B cell (primary cell): ENCODE measurements around the gene EEF1AKMT3. TPM values are rescaled to one million over a fixed set of nuclear protein-coding genes. Genes with fewer than 3 reads are reported as not detected.

Experiments used
- ATAC-seq: fragments of 200-7000 bp; cut with Tn5 transposase; one replicate; pipeline ENCODE4 v1.10.0; 2021; ENCODE audit warnings: low read depth, mild to moderate bottlenecking, moderate number of reproducible peaks, moderate library complexity
- CTCF ChIA-PET: fragments of 350-600 bp; sonication (Branson Sonifier 250); formaldehyde crosslinking; loops from one replicate; lab custom pipeline; 2021; ENCODE audit warnings: antibody characterized with exemption, inconsistent platforms; lab: Charles Lee
- POLR2A ChIA-PET: fragments of 350-600 bp; sonication (Branson Sonifier 250); formaldehyde crosslinking; loops from one replicate; lab custom pipeline; 2021; ENCODE audit warnings: antibody characterized with exemption; lab: Charles Lee
- DNase-seq: peaks from one replicate; pipeline ENCODE4 v3.0.0; 2013
- H2AFZ ChIP-seq: 2 replicates; pipeline ENCODE4 v1.6.1; 2012; ENCODE audit warnings: mild to moderate bottlenecking, low read depth, low read length; ENCODE audit not compliant: insufficient read depth, poor library complexity, severe bottlenecking
- H3K27ac ChIP-seq, 2 donors: 1 replicate in 1 of 2; 2 replicates in 1 of 2; pipeline ENCODE4 v1.5.1; 2012 to 2013; ENCODE audit warnings: low read length in 2 of 2, mild to moderate bottlenecking in 2 of 2, moderate library complexity in 1 of 2
- H3K27me3 ChIP-seq, 4 experiments: fragments of 200-600 bp in 1 of 4; sonication (generic) in 1 of 4; replicated peaks in 1 of 4; 1 replicate in 2 of 4; 2 replicates in 2 of 4; pipeline versions ENCODE4 v1.6.1 to v1.7.0; 2013 to 2016; ENCODE audit warnings: low read length in 3 of 4, mild to moderate bottlenecking in 2 of 4, mixed read lengths in 1 of 4, moderate library complexity in 1 of 4; ENCODE audit not compliant: insufficient read depth in 4 of 4, control insufficient read depth in 3 of 4; ENCODE audit errors: control extremely low read depth in 1 of 4
- H3K36me3 ChIP-seq, 2 experiments: replicated peaks in 1 of 2; 1 replicate in 1 of 2; 2 replicates in 1 of 2; pipeline versions ENCODE4 v1.6.1 to v1.7.1; 2013; ENCODE audit warnings: low read length in 1 of 2; ENCODE audit not compliant: insufficient read depth in 2 of 2, control insufficient read depth in 1 of 2; ENCODE audit errors: control extremely low read depth in 1 of 2, extremely low read depth in 1 of 2
- H3K4me1 ChIP-seq, 2 donors: fragments of 200-600 bp in 1 of 2; sonication (generic) in 1 of 2; 1 replicate in 1 of 2; 2 replicates in 1 of 2; pipeline versions ENCODE4 v1.5.1 to v1.6.1; 2013 to 2017; ENCODE audit warnings: low read length in 2 of 2; ENCODE audit not compliant: control insufficient read depth in 2 of 2, insufficient read depth in 2 of 2
- H3K4me2 ChIP-seq: replicated peaks from 2 replicates; pipeline ENCODE3; 2012; ENCODE audit warnings: mild to moderate bottlenecking, low read depth, low read length; ENCODE audit not compliant: poor library complexity, severe bottlenecking
- H3K4me3 ChIP-seq, 5 experiments: fragments of 200-600 bp in 1 of 5; sonication (generic) in 1 of 5; 1 replicate in 3 of 5; 2 replicates in 2 of 5; pipeline versions ENCODE4 v1.5.1 to v1.7.0; 2011 to 2016; ENCODE audit warnings: low read length in 4 of 5, mild to moderate bottlenecking in 4 of 5, low read depth in 2 of 5, control low read depth in 1 of 5, moderate library complexity in 1 of 5; ENCODE audit not compliant: insufficient read depth in 1 of 5; ENCODE audit errors: control extremely low read depth in 1 of 5, extremely low read depth in 1 of 5
- H3K79me2 ChIP-seq: fragments of 200-600 bp; sonication (generic); one replicate; pipeline ENCODE4 v1.6.0; 2016; ENCODE audit warnings: low read length; ENCODE audit not compliant: control insufficient read depth, insufficient read depth
- H3K9ac ChIP-seq: fragments of 200-600 bp; sonication (generic); 2 replicates; pipeline ENCODE4 v1.6.1; 2017; ENCODE audit warnings: mild to moderate bottlenecking, low read length, moderate library complexity
- H3K9me3 ChIP-seq, 3 donors: one replicate each; pipeline versions ENCODE4 v1.6.1 to v1.7.1; 2013; ENCODE audit warnings: low read length in 2 of 3; ENCODE audit not compliant: control insufficient read depth in 2 of 3, insufficient read depth in 1 of 3; ENCODE audit errors: control extremely low read depth in 1 of 3
- H4K20me1 ChIP-seq: 2 replicates; pipeline ENCODE4 v1.6.0; 2012; ENCODE audit warnings: mild to moderate bottlenecking, low read length; ENCODE audit not compliant: insufficient read depth, control insufficient read depth, poor library complexity, severe bottlenecking
- H3K27ac Mint-ChIP-seq: one replicate; pipeline ENCODE4 v1.8.0; 2021; ENCODE audit warnings: mixed read lengths
- H3K27me3 Mint-ChIP-seq: one replicate; pipeline ENCODE4 v1.8.0; 2021; ENCODE audit warnings: mixed read lengths
- H3K4me1 Mint-ChIP-seq: one replicate; pipeline ENCODE4 v1.8.0; 2021; ENCODE audit warnings: mixed read lengths
- H3K4me3 Mint-ChIP-seq: one replicate; pipeline ENCODE4 v1.8.0; 2021; ENCODE audit warnings: mixed read lengths
- H3K9me3 Mint-ChIP-seq: one replicate; pipeline ENCODE4 v1.8.0; 2022; ENCODE audit warnings: mixed read lengths; ENCODE audit not compliant: insufficient read depth
- CTCF ChIP-seq: fragments of 200-600 bp; IDR thresholded peaks from one replicate; pipeline ENCODE4 v1.8.0; 2022; ENCODE audit warnings: antibody characterized with exemption, mild to moderate bottlenecking
- EZH2 ChIP-seq: IDR thresholded peaks from 2 replicates; pipeline ENCODE4 v1.6.1; 2012; ENCODE audit warnings: borderline replicate concordance, low read depth, mild to moderate bottlenecking, moderate library complexity, low read length; ENCODE audit not compliant: insufficient read depth, poor library complexity, severe bottlenecking
- WGBS: methylation state at CpG from one replicate; pipeline ENCODE4 v1.1.5; 2013; ENCODE audit warnings: missing lambda C conversion rate; ENCODE audit not compliant: insufficient coverage; 5-methylcytosine and 5-hydroxymethylcytosine counted together
- intact Hi-C: fragments of 100-400 bp; cut with micrococcal nuclease; formaldehyde crosslinking; loops from one replicate; pipeline ENCODE4 v1.10.0; 2022
- polyA plus RNA-seq: library from polyadenylated mRNA; depleted of rRNA; stranded (reverse); fragments of >200 nt; gene quantifications from 2 replicates; pipeline ENCODE4 v1.2.3, GENCODE V29; 2012
- total RNA-seq, 2 donors: library from RNA; stranded (reverse); fragments of 120-200 nt in 1 of 2; gene quantifications; 1 replicate in 1 of 2; 2 replicates in 1 of 2; pipeline versions ENCODE4 v1.2.3 to v1.2.4, GENCODE V29; 2013 to 2022

Gene EEF1AKMT3
- total and polyA plus RNA-seq, 2 donors (not counting 1 experiment from before 2014, with no cell fraction given) = 0.89 to 1.3 TPM

DNA sequence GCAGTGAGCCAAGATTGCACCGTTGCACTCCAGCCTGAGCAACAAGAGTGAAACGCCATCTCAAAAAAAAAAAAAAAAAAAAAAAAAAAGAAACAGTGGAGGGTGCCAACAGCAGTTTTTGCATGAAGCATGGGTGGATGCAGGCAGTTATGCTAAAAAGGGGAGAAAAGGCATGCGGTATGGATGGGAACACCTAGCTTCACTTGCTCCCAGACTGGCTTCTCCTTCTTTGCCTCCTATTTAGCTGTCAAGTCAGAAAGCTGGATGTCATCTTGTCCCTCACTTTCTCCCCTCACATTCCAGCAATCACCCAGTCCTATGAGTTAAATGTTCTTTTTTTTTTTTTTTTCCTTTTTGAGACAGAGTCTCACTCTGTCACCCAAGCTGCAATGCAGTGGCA lies 2.6 kb downstream of the EEF1AKMT3 start:
- no CpG with 5 or more reads among the region's 3 CpGs for WGBS
- Histone ChIP-seq H3K79me2 (no peaks in the 10 kb centered on the region), H4K20me1 (no peaks in the 10 kb centered on the region), H3K27me3 (no peaks in the 10 kb centered on the region), H3K27ac (no peak overlapping the region), H3K36me3 (no peaks in the 10 kb centered on the region), H2AFZ (no peak overlapping the region), H3K4me1 (peaks cover 10 to 20% of the 10 kb centered on the region in 2 donors), H3K9me3 (no peaks in the 10 kb centered on the region), H3K4me3 (no peak overlapping the region), H3K4me2 (no peak overlapping the region), H3K9ac (no peak overlapping the region)
- ATAC-seq (no peak), DNase-seq (no peak)
- TF ChIP-seq EZH2 (no peak), CTCF (no peak)
- ChIA-PET CTCF (interaction anchor here (0.7 to 3.1 kb wide), 3 partner anchors 9 to 131 kb away, joined by 3 to 11 read pairs (median 4); no protein-coding TSS in a partner anchor), POLR2A (interaction anchor here (0.7 kb wide), 1 partner anchor 15 kb away, joined by 4 read pairs; no protein-coding TSS in a partner anchor)
- intact Hi-C loops = no loop called here
- Mint-ChIP-seq H3K4me1 (peaks cover 14% of the 10 kb centered on the region), H3K9me3 (no peaks in the 10 kb centered on the region), H3K27ac (no peak overlapping the region), H3K27me3 (no peaks in the 10 kb centered on the region), H3K4me3 (no peak overlapping the region)

- TF ChIP-seq CTCF = no peak
- TF ChIP-seq EZH2 = no peak
- Mint-ChIP-seq H3K9me3 (no peaks in the 10 kb centered on the region), H3K27me3 (no peaks in the 10 kb centered on the region), H3K27ac (no peak overlapping the region), H3K4me1 (peaks cover 12% of the 10 kb centered on the region), H3K4me3 (no peak overlapping the region)
- ChIA-PET CTCF (interaction anchor here (1.1 to 3.1 kb wide), 2 partner anchors 10 to 19 kb away, joined by 4 to 11 read pairs; no protein-coding TSS in a partner anchor), POLR2A (no interaction called here)
- ATAC-seq (no peak), DNase-seq (peak; percentile 10)
- 100% methylated on average over 4 of the region's 4 CpGs for WGBS
- Histone ChIP-seq H3K36me3 (no peaks in the 10 kb centered on the region), H3K4me2 (no peak overlapping the region), H3K4me1 (peaks cover 10 to 20% of the 10 kb centered on the region in 2 donors), H3K9ac (no peak overlapping the region), H3K27me3 (no peaks in the 10 kb centered on the region), H3K9me3 (no peaks in the 10 kb centered on the region), H3K4me3 (no peak overlapping the region), H2AFZ (no peak overlapping the region), H4K20me1 (no peaks in the 10 kb centered on the region), H3K79me2 (no peaks in the 10 kb centered on the region), H3K27ac (no peak overlapping the region)
- intact Hi-C loops = no loop called here
Measured at GRCh38 chr12:57775563-57776246, 3.3 kb downstream of the EEF1AKMT3 start.
